ENCODE data around the gene VPS16.

DNA sequence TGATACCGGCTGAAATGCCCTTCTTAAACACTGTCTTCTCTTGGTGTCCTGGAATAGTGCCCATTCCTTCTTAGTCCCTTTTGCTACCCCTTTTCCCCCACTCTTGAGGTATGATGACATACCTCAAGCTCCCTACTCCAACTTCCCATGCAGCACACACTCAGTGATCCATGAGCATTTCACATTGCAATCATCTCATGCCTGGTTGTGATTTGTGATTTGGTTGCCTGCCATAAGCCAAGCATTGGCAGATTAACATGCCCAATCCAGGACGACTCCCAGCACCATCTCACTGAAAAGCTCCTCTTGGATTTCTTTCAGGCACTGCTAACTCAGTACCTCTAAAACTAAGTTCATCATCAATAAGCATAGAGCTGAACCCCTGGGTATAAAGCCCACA is 18.0 kb downstream of the VPS16 start:
- TF ChIP-seq POLR2A (IDR thresholded peaks at IDR 0.05; ENCODE audit: low read length) (no peak), GATA1 (IDR thresholded peaks at IDR 0.05; ENCODE audit: low read depth, low read length) (no peak)
